GM12878 (cell line): ENCODE results near the gene AMIGO2. TPM values are rescaled to one million over a fixed set of nuclear protein-coding genes. Genes with fewer than 3 reads are reported as not detected.

Source experiments
- ATAC-seq: fragments of 200-7000 bp; cut with Tn5 transposase; 3 replicates; pipeline ENCODE4 v1.9.1; 2020; ENCODE audit warnings: mild to moderate bottlenecking, moderate library complexity
- BruUV-seq: library from RNA; stranded (reverse); fragments of 400-500 nt; replicated peaks from 2 replicates; lab custom pipeline; 2021; lab: Mats Ljungman, UMichigan
- CTCF ChIA-PET: fragments of 300-600 bp; sonication (Branson Sonifier 250); formaldehyde crosslinking; extraction: SDS; loops from one replicate; lab custom pipeline; 2021; ENCODE audit warnings: inconsistent platforms; lab: Yijun Ruan, JAX
- POLR2A ChIA-PET: fragments of 350-600 bp; formaldehyde crosslinking; extraction: SDS; loops from one replicate; lab custom pipeline; 2021; ENCODE audit warnings: inconsistent platforms; lab: Charles Lee
- RAD21 ChIA-PET: fragments of 300-600 bp; sonication (Branson Sonifier 250); formaldehyde crosslinking; loops from one replicate; lab custom pipeline; 2023; ENCODE audit warnings: antibody characterized with exemption; ENCODE audit not compliant: unreplicated experiment; lab: Charles Lee
- SMC1A ChIA-PET: fragments of 300-600 bp; sonication (Branson Sonifier 250); formaldehyde crosslinking; loops from one replicate; lab custom pipeline; 2023; ENCODE audit not compliant: unreplicated experiment, uncharacterized antibody; lab: Charles Lee
- DNase-seq: peaks from one replicate; pipeline ENCODE4 v3.0.0-alpha.2; 2011; ENCODE audit warnings: low read depth, low spot score
- FAIRE-seq: peaks from 3 replicates; lab custom pipeline; 2011; peaks lifted over from hg19 to GRCh38; lab: Jason Lieb, UNC
- H2AFZ ChIP-seq: 2 replicates; pipeline ENCODE4 v1.6.0; 2011; ENCODE audit warnings: low read depth, low read length, control low read depth; ENCODE audit not compliant: control insufficient read depth
- H3K27ac ChIP-seq: 2 replicates; pipeline ENCODE4 v1.5.1; 2011; ENCODE audit warnings: control low read depth; ENCODE audit not compliant: control insufficient read depth, insufficient read depth
- H3K27me3 ChIP-seq, 2 experiments: replicated peaks in 1 of 2; 2 replicates each; pipeline versions ENCODE4 v1.6.0 to v1.6.1; 2011; ENCODE audit warnings: low read length in 1 of 2; ENCODE audit not compliant: control insufficient read depth in 2 of 2, insufficient read depth in 2 of 2
- H3K36me3 ChIP-seq, 2 experiments: 2 replicates each; pipeline ENCODE4 v1.5.1; 2011; ENCODE audit warnings: low read length in 1 of 2; ENCODE audit not compliant: control insufficient read depth in 2 of 2, insufficient read depth in 2 of 2
- H3K4me1 ChIP-seq: 2 replicates; pipeline ENCODE4 v1.6.1; 2011; ENCODE audit warnings: mild to moderate bottlenecking, low read length, moderate library complexity, mixed read lengths; ENCODE audit not compliant: control insufficient read depth, insufficient read depth
- H3K4me2 ChIP-seq: 2 replicates; pipeline ENCODE4 v1.6.0; 2011; ENCODE audit warnings: control low read depth; ENCODE audit not compliant: control insufficient read depth, insufficient read depth
- H3K4me3 ChIP-seq: fragments of 200-600 bp; sonication (generic); 2 replicates; pipeline ENCODE4 v1.5.1; 2016
- H3K79me2 ChIP-seq: 2 replicates; pipeline ENCODE4 v1.6.0; 2011; ENCODE audit warnings: low read length; ENCODE audit not compliant: control insufficient read depth, insufficient read depth
- H3K9ac ChIP-seq: 2 replicates; pipeline ENCODE4 v1.8.0; 2011; ENCODE audit warnings: low read length, control low read depth, mixed read lengths; ENCODE audit not compliant: control insufficient read depth, insufficient read depth
- H3K9me3 ChIP-seq: replicated peaks from 3 replicates; pipeline ENCODE4 v1.5.1; 2011; ENCODE audit warnings: mild to moderate bottlenecking, low read length; ENCODE audit not compliant: control insufficient read depth, insufficient read depth
- H4K20me1 ChIP-seq: 2 replicates; pipeline ENCODE4 v1.6.0; 2011; ENCODE audit not compliant: control insufficient read depth, insufficient read depth
- ASH2L ChIP-seq: fragments of 300-600, 200-600 bp; sonication (generic); IDR thresholded peaks from 2 replicates; pipeline ENCODE4 v1.6.1; 2017; ENCODE audit warnings: low read depth, mild to moderate bottlenecking, borderline replicate concordance
- BACH1 ChIP-seq: fragments of 450-650 bp; IDR thresholded peaks from 2 replicates; pipeline ENCODE4 v1.6.1; 2017; ENCODE audit warnings: mild to moderate bottlenecking, borderline replicate concordance
- BCLAF1 ChIP-seq: fragments of 450-650 bp; IDR thresholded peaks from 2 replicates; pipeline ENCODE4 v1.6.1; 2017; ENCODE audit warnings: antibody characterized with exemption, mild to moderate bottlenecking, moderate library complexity
- BRCA1 ChIP-seq: IDR thresholded peaks from 2 replicates; pipeline ENCODE4 v1.6.1; 2011; ENCODE audit warnings: low read depth, low read length, improper control_type of control experiment
- CREB1 ChIP-seq: IDR thresholded peaks from 2 replicates; pipeline ENCODE4 v1.6.1; 2012; ENCODE audit warnings: low read depth, mild to moderate bottlenecking, inconsistent platforms
- ETV6 ChIP-seq, 2 experiments: fragments of 450-650 bp in 1 of 2; IDR thresholded peaks in 1 of 2; conservative IDR thresholded peaks in 1 of 2; 2 replicates each; pipeline ENCODE4 v1.6.1; 2014; ENCODE audit warnings: antibody characterized with exemption in 1 of 2, borderline replicate concordance in 1 of 2, low read depth in 1 of 2, mild to moderate bottlenecking in 1 of 2, moderate library complexity in 1 of 2
- JUND ChIP-seq: IDR thresholded peaks from 2 replicates; pipeline ENCODE4 v1.6.1; 2012; ENCODE audit warnings: low read depth, mild to moderate bottlenecking, low read length, improper control_type of control experiment, moderate library complexity
- RELA ChIP-seq: fragments of 450-650 bp; IDR thresholded peaks from 2 replicates; pipeline ENCODE4 v1.8.0; 2014; ENCODE audit warnings: borderline replicate concordance; ENCODE audit not compliant: partially characterized antibody
- SMAD1 ChIP-seq: fragments of 450-650 bp; IDR thresholded peaks from 2 replicates; pipeline ENCODE4 v1.6.1; 2018; ENCODE audit warnings: mild to moderate bottlenecking, low read depth; ENCODE audit not compliant: partially characterized antibody
- SMARCA5 ChIP-seq: fragments of 450-650 bp; IDR thresholded peaks from 2 replicates; pipeline ENCODE4 v1.6.1; 2017; ENCODE audit warnings: mild to moderate bottlenecking
- SREBF1 ChIP-seq: IDR thresholded peaks from 2 replicates; pipeline ENCODE4 v1.6.1; 2012; ENCODE audit warnings: mild to moderate bottlenecking, low read length
- STAT3 ChIP-seq: IDR thresholded peaks from 2 replicates; pipeline ENCODE4 v1.6.1; 2011; ENCODE audit warnings: low read depth, low read length, improper control_type of control experiment
- TARDBP ChIP-seq: IDR thresholded peaks from 2 replicates; pipeline ENCODE4 v1.6.1; 2016; ENCODE audit warnings: borderline replicate concordance
- TCF12 ChIP-seq: IDR thresholded peaks from 2 replicates; pipeline ENCODE4 v1.6.1; 2011; ENCODE audit warnings: low read depth, mild to moderate bottlenecking, low read length
- WGBS: methylation state at CpG from one replicate; pipeline ENCODE4 v1.1.6; 2016; ENCODE audit warnings: low lambda C conversion rate; ENCODE audit not compliant: insufficient replicate concordance, insufficient coverage; ENCODE audit errors: missing lambda C conversion rate; 5-methylcytosine and 5-hydroxymethylcytosine counted together
- in situ Hi-C: fragments of 300-500 bp; cut with MboI; formaldehyde crosslinking; loops from 9 replicates; pipeline ENCODE4 v1.14.3; 2018; ENCODE audit warnings: mixed read lengths
- intact Hi-C: fragments of 100-400 bp; cut with micrococcal nuclease; formaldehyde crosslinking; loops from one replicate; pipeline ENCODE4 v1.14.2; 2022; ENCODE audit not compliant: unreplicated experiment
- polyA plus RNA-seq, 11 experiments: library from polyadenylated mRNA; depleted of rRNA in 4 of 11; unstranded in 6 of 11; stranded (reverse) in 5 of 11; fragments of >200 nt; fragmentation: Nextera tagmentation in 4 of 11; fragmentation: Illumina TruSeq in 1 of 11; extraction: Ambion mirVana in 4 of 11; extraction: Trizol in 1 of 11; gene quantifications; 1 replicate in 1 of 11; 2 replicates in 10 of 11; pipeline versions ENCODE4 v1.2.1 to v1.2.3, GENCODE V29; 2011 to 2016; ENCODE audit warnings: inconsistent platforms in 2 of 11, missing spikeins in 2 of 11, low read depth in 1 of 11
- total RNA-seq, 4 experiments: library from RNA; depleted of rRNA in 3 of 4; stranded (reverse); fragments of >200 nt in 3 of 4; fragmentation: Illumina TruSeq in 1 of 4; extraction: Trizol in 1 of 4; gene quantifications; 2 replicates each; pipeline versions ENCODE4 v1.2.1 to v1.2.3, GENCODE V29; 2013 to 2021

The AMIGO2 gene
- total and polyA plus RNA-seq, 10 of the 15 experiments (the other 5 are each of a cell fraction or from before 2014, with no cell fraction given): 0.03 to 0.15 (median 0.11) TPM; not detected in 7

- ATAC-seq: no peak
- no peaks in the 10 kb centered on the region for H3K79me2 ChIP-seq
- 54% methylated on average over 10 of the region's 10 CpGs for WGBS
- H3K27me3 ChIP-seq: peaks cover 0 to 3% of the 10 kb centered on the region in 2 experiments; a peak in 2 of 4 replicates
- H3K4me1 ChIP-seq: no peaks in the 10 kb centered on the region
- no peak for TF ChIP-seq CREB1
- no peak for TF ChIP-seq TARDBP
- TF ChIP-seq STAT3: no peak
- TF ChIP-seq BACH1: no peak
- H3K9ac ChIP-seq: no peak overlapping the region
- H4K20me1 ChIP-seq: no peaks in the 10 kb centered on the region
- intact Hi-C loops (no loop called here), in situ Hi-C loops (no loop called here)
- H3K36me3 ChIP-seq: no peaks in the 10 kb centered on the region
- H2AFZ ChIP-seq: no peak overlapping the region
- no peak for DNase-seq
- BruUV-seq: no TSS peak
- FAIRE-seq: no peak
- no peaks in the 10 kb centered on the region for H3K9me3 ChIP-seq
- RAD21 ChIA-PET: no interaction called here
- CTCF ChIA-PET: interaction anchor here (1.5 kb wide), 1 partner anchor 10 kb away, joined by 4 read pairs; no protein-coding TSS in a partner anchor
- POLR2A ChIA-PET: no interaction called here
- no peak overlapping the region for H3K27ac ChIP-seq
- H3K4me3 ChIP-seq: no peak overlapping the region
- SMC1A ChIA-PET: no interaction called here
- no peak overlapping the region for H3K4me2 ChIP-seq
These were observed 26.3 kb upstream of the AMIGO2 start for GRCh38 chr12:47105914-47106674.

GRCh38 chr12:47102845-47103651 is 23.3 kb upstream of the AMIGO2 start:
- WGBS: 46% methylated on average over 11 of the region's 11 CpGs
- H3K36me3 ChIP-seq: no peaks in the 10 kb centered on the region
- H4K20me1 ChIP-seq: no peaks in the 10 kb centered on the region
- no peak overlapping the region for H3K4me3 ChIP-seq
- in situ Hi-C loops (no loop called here), intact Hi-C loops (no loop called here)
- no peak overlapping the region for H3K4me2 ChIP-seq
- DNase-seq (no peak), ATAC-seq (no peak), FAIRE-seq (no peak)
- H3K4me1 ChIP-seq: no peaks in the 10 kb centered on the region
- no TSS peak for BruUV-seq
- H3K27me3 ChIP-seq: peaks cover 0 to 3% of the 10 kb centered on the region in 2 experiments; a peak in 2 of 4 replicates
- no peak overlapping the region for H3K27ac ChIP-seq
- RAD21 ChIA-PET: no interaction called here
- no peaks in the 10 kb centered on the region for H3K79me2 ChIP-seq
- SMC1A ChIA-PET: no interaction called here
- no peak overlapping the region for H3K9ac ChIP-seq
- CTCF ChIA-PET: no interaction called here
- no peaks in the 10 kb centered on the region for H3K9me3 ChIP-seq
- no peak overlapping the region for H2AFZ ChIP-seq
- POLR2A ChIA-PET: no interaction called here
- TF ChIP-seq RELA: no peak
- TF ChIP-seq ETV6 (conservative IDR thresholded peaks at IDR 0.05 in 1 of 2, IDR thresholded peaks at IDR 0.05 in 1 of 2; ENCODE audit: borderline replicate concordance in 1 of 2, low read depth in 1 of 2): no peak
- TF ChIP-seq TCF12: no peak
- no peak for TF ChIP-seq BRCA1
- TF ChIP-seq SREBF1: no peak
- no peak for TF ChIP-seq SMAD1
- no peak for TF ChIP-seq JUND
- no peak for TF ChIP-seq ASH2L
- no peak for TF ChIP-seq BCLAF1
- no peak for TF ChIP-seq SMARCA5
